Mesendoderm (in vitro differentiated cells): ENCODE measurements around the gene HOXD12.
A peak's percentile ranks its signal among the peaks of the same experiment; 100 is the strongest.

ENCODE experiments used
- DNase-seq: peaks from one replicate; pipeline ENCODE4 v3.0.0; 2013
- H2AK5ac ChIP-seq: 2 replicates; pipeline ENCODE4 v1.6.1; 2013; ENCODE audit warnings: low read length, inconsistent platforms
- H2BK120ac ChIP-seq: 2 replicates; pipeline ENCODE4 v1.6.1; 2013; ENCODE audit warnings: low read depth, mild to moderate bottlenecking, low read length, moderate library complexity, mixed read lengths
- H2BK15ac ChIP-seq: replicated peaks from 2 replicates; pipeline ENCODE4 v1.6.1; 2013; ENCODE audit warnings: low read depth, mild to moderate bottlenecking, moderate library complexity
- H2BK5ac ChIP-seq: 2 replicates; pipeline ENCODE4 v1.6.1; 2013; ENCODE audit warnings: low read length, inconsistent platforms
- H3K18ac ChIP-seq: 2 replicates; pipeline ENCODE4 v1.6.1; 2013; ENCODE audit warnings: mild to moderate bottlenecking, low read length, mixed read lengths
- H3K23ac ChIP-seq: one replicate; pipeline ENCODE4 v1.6.1; 2013; ENCODE audit warnings: low read length
- H3K27ac ChIP-seq: 2 replicates; pipeline ENCODE4 v1.5.1; 2013; ENCODE audit warnings: low read depth, mild to moderate bottlenecking, inconsistent platforms, low read length, moderate library complexity
- H3K27me3 ChIP-seq: 2 replicates; pipeline ENCODE4 v1.6.1; 2013; ENCODE audit warnings: low read length, control low read depth, mild to moderate bottlenecking, inconsistent platforms; ENCODE audit not compliant: insufficient read depth, poor library complexity
- H3K36me3 ChIP-seq: 2 replicates; pipeline ENCODE4 v1.6.1; 2013; ENCODE audit warnings: low read length, inconsistent platforms; ENCODE audit not compliant: control insufficient read depth, insufficient read depth
- H3K4ac ChIP-seq: one replicate; pipeline ENCODE4 v1.6.1; 2013; ENCODE audit warnings: low read depth, mild to moderate bottlenecking, low read length, moderate library complexity
- H3K4me1 ChIP-seq: 2 replicates; pipeline ENCODE4 v1.6.1; 2013; ENCODE audit warnings: low read depth, low read length, inconsistent platforms; ENCODE audit not compliant: control insufficient read depth
- H3K4me2 ChIP-seq: 2 replicates; pipeline ENCODE4 v1.6.1; 2013; ENCODE audit warnings: low read length
- H3K4me3 ChIP-seq: 2 replicates; pipeline ENCODE4 v1.5.1; 2013; ENCODE audit warnings: mild to moderate bottlenecking, low read length
- H3K56ac ChIP-seq: one replicate; pipeline ENCODE4 v1.6.1; 2013; ENCODE audit warnings: low read length
- H3K79me1 ChIP-seq: 2 replicates; pipeline ENCODE4 v1.6.1; 2013; ENCODE audit warnings: low read length, inconsistent platforms
- H3K79me2 ChIP-seq: 2 replicates; pipeline ENCODE4 v1.6.1; 2013; ENCODE audit warnings: mild to moderate bottlenecking, low read length; ENCODE audit not compliant: control insufficient read depth, insufficient read depth
- H3K9ac ChIP-seq: 2 replicates; pipeline ENCODE4 v1.6.1; 2013; ENCODE audit warnings: low read length, inconsistent platforms
- H4K5ac ChIP-seq: one replicate; pipeline ENCODE4 v1.6.1; 2013; ENCODE audit warnings: low read length
- H4K8ac ChIP-seq: one replicate; pipeline ENCODE4 v1.6.1; 2013; ENCODE audit warnings: low read depth, mild to moderate bottlenecking, control low read depth, low read length, moderate library complexity
- WGBS: extraction: QIAGEN DNeasy Blood & Tissue Kit; methylation state at CpG from one replicate; pipeline ENCODE4 v1.1.7; 2013; ENCODE audit warnings: low lambda C conversion rate, missing lambda C conversion rate; ENCODE audit not compliant: insufficient coverage; ENCODE audit errors: extremely low coverage; 5-methylcytosine and 5-hydroxymethylcytosine counted together

HOXD12 gene

GRCh38 chr2:176103194-176103593 lies 3.6 kb downstream of the HOXD12 start:
- no peak overlapping the region for H3K4ac ChIP-seq
- H3K4me1 ChIP-seq: no peaks in the 10 kb centered on the region
- no peak overlapping the region for H3K4me3 ChIP-seq
- no peak overlapping the region for H4K5ac ChIP-seq
- no peak overlapping the region for H3K4me2 ChIP-seq
- no peak for DNase-seq
- H2BK5ac ChIP-seq: no peak overlapping the region
- H3K9ac ChIP-seq: no peak overlapping the region
- H4K8ac ChIP-seq: no peak overlapping the region
- H3K79me1 ChIP-seq: no peaks in the 10 kb centered on the region
- H3K27me3 ChIP-seq: peaks cover 91% of the 10 kb centered on the region
- H3K23ac ChIP-seq: no peak overlapping the region
- H2BK120ac ChIP-seq: no peak overlapping the region
- H3K36me3 ChIP-seq: no peaks in the 10 kb centered on the region
- H3K18ac ChIP-seq: no peak overlapping the region
- H2BK15ac ChIP-seq: no peak overlapping the region
- H3K56ac ChIP-seq: no peak overlapping the region
- no peaks in the 10 kb centered on the region for H3K79me2 ChIP-seq
- no peak overlapping the region for H3K27ac ChIP-seq
- WGBS: no CpG with 5 or more reads among the region's 7 CpGs
- H2AK5ac ChIP-seq: no peak overlapping the region

GRCh38 chr2:176103742-176104315 lies 4.2 kb downstream of the HOXD12 start:
- H2BK5ac ChIP-seq: no peak overlapping the region
- DNase-seq: no peak
- H3K23ac ChIP-seq: no peak overlapping the region
- no peaks in the 10 kb centered on the region for H3K36me3 ChIP-seq
- H3K18ac ChIP-seq: no peak overlapping the region
- H4K8ac ChIP-seq: no peak overlapping the region
- no peak overlapping the region for H3K9ac ChIP-seq
- no peak overlapping the region for H3K56ac ChIP-seq
- H3K79me1 ChIP-seq: no peaks in the 10 kb centered on the region
- no peak overlapping the region for H3K4me2 ChIP-seq
- H2BK15ac ChIP-seq: no peak overlapping the region
- no peak overlapping the region for H3K4ac ChIP-seq
- H3K27me3 ChIP-seq: peaks cover 90% of the 10 kb centered on the region
- H3K27ac ChIP-seq: no peak overlapping the region
- H3K4me1 ChIP-seq: no peaks in the 10 kb centered on the region
- H2BK120ac ChIP-seq: no peak overlapping the region
- H3K79me2 ChIP-seq: no peaks in the 10 kb centered on the region
- no CpG with 5 or more reads among the region's 17 CpGs for WGBS
- no peak overlapping the region for H4K5ac ChIP-seq
- no peak overlapping the region for H2AK5ac ChIP-seq
- H3K4me3 ChIP-seq: no peak overlapping the region

DNA sequence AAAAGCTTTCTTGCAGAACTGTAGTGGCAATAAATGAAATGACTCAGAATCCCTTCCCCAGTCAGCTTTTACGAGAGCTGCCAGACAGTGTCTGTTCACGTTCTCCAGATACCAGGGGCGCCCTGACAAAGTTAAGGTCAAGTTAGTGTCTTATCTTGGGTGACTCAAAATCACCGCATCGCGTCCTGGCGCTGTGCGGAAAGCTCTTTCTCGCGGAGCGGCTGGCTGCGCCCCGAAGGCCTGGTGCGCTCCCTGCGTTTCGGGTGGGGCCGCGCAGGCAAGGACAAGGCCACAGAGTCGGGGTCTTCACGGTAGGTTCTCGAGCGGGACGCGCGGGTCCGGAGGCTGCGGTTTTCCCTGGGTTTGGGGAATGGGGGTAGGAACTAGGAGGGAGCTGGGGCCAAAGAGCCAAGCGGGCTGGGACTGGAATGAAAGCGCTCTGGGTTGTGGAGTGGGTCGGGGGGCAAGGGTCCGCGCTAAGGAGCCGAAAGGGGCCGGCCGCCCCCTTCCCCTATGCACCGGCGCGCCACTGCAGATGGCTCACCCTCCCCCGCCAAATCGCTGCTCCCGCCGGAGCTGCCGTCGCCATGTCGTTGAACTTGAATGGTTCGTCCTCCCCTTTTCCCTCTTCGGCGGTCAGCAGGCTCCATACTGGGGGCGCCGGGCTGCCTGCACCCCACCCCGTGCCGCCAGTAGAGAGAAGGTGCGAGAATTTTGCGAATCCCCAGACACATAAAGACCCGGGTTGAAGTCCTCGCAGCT lies 4.9 kb downstream of the HOXD12 start:
- H2BK5ac ChIP-seq: no peak overlapping the region
- no peak overlapping the region for H3K56ac ChIP-seq
- H3K9ac ChIP-seq: no peak overlapping the region
- no peak overlapping the region for H3K18ac ChIP-seq
- no peaks in the 10 kb centered on the region for H3K4me1 ChIP-seq
- H2BK15ac ChIP-seq: no peak overlapping the region
- H3K4me3 ChIP-seq: no peak overlapping the region
- H4K5ac ChIP-seq: no peak overlapping the region
- DNase-seq: peak; percentile 77
- H3K4ac ChIP-seq: no peak overlapping the region
- WGBS: no CpG with 5 or more reads among the region's 56 CpGs
- H3K79me2 ChIP-seq: no peaks in the 10 kb centered on the region
- no peak overlapping the region for H4K8ac ChIP-seq
- no peaks in the 10 kb centered on the region for H3K36me3 ChIP-seq
- H3K23ac ChIP-seq: peak overlapping the region; percentile 6
- no peaks in the 10 kb centered on the region for H3K79me1 ChIP-seq
- H2AK5ac ChIP-seq: no peak overlapping the region
- peak overlapping the region; percentile 57 for H3K4me2 ChIP-seq
- H2BK120ac ChIP-seq: no peak overlapping the region
- H3K27me3 ChIP-seq: peaks cover 90% of the 10 kb centered on the region
- no peak overlapping the region for H3K27ac ChIP-seq

- Histone ChIP-seq H2BK15ac (no peak overlapping the region), H3K9ac (no peak overlapping the region), H3K4me3 (no peak overlapping the region), H3K23ac (peak overlapping the region; percentile 6), H4K5ac (no peak overlapping the region), H3K79me1 (no peaks in the 10 kb centered on the region), H3K27ac (no peak overlapping the region), H4K8ac (no peak overlapping the region), H3K27me3 (peaks cover 90% of the 10 kb centered on the region), H3K18ac (no peak overlapping the region), H2BK5ac (no peak overlapping the region), H2BK120ac (no peak overlapping the region), H2AK5ac (no peak overlapping the region), H3K4ac (no peak overlapping the region), H3K56ac (no peak overlapping the region), H3K79me2 (no peaks in the 10 kb centered on the region), H3K4me2 (peak overlapping the region; percentile 57), H3K4me1 (no peaks in the 10 kb centered on the region), H3K36me3 (no peaks in the 10 kb centered on the region)
- WGBS: no CpG with 5 or more reads among the region's 25 CpGs
- no peak for DNase-seq
These were observed 5.6 kb downstream of the HOXD12 start for GRCh38 chr2:176105078-176105729.

DNA sequence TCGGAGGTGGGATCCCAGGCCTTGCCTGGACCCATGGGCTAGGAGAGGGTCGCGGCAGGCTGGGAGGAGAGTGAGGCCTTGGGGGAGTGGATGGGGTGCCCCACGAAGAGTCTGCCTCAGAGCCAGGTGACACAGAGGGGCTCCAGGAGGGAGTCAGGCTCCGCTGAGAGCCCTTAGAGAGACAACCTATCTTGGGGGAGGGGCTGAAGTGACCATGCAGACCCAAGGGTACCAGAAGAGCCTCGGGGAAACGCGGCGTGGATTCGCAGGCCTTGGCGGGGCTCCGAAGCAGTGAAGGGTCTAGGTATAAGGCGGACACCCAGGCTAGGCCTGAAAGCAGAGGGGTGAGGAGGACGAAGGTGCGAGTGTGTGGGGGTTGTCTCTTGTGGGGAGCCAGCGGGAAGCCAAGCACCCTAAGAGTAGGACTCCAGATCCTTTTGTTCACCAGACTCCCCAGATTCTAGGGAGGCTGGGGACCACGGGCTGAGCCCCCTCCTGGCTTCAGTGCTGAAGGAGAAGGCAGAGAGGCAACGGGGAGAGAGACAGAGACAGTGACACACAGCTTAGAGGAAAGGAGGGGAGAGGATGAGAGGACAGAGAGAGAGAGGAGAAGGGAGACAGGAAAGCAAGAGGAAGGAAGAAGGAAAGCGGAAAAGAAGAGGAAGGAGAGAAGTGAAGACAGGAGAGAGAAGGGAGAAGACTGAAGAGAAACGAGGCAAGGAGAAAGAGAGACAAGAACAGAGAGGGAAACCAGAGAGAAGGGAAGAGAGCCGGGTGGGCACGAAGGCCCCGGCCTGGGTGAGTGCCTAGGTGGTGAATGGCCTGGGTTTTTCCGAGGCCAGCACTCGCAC lies 6.4 kb downstream of the HOXD12 start:
- Histone ChIP-seq H4K5ac (no peak overlapping the region), H3K4me3 (no peak overlapping the region), H3K79me2 (no peaks in the 10 kb centered on the region), H3K9ac (no peak overlapping the region), H3K23ac (no peak overlapping the region), H3K56ac (no peak overlapping the region), H4K8ac (no peak overlapping the region), H3K4ac (no peak overlapping the region), H2AK5ac (no peak overlapping the region), H3K27me3 (peaks cover 88% of the 10 kb centered on the region), H3K27ac (no peak overlapping the region), H3K79me1 (no peaks in the 10 kb centered on the region), H3K36me3 (no peaks in the 10 kb centered on the region), H2BK15ac (no peak overlapping the region), H3K4me1 (no peaks in the 10 kb centered on the region), H2BK5ac (no peak overlapping the region), H2BK120ac (no peak overlapping the region), H3K4me2 (peak overlapping the region; percentile 18), H3K18ac (no peak overlapping the region)
- WGBS: no CpG with 5 or more reads among the region's 25 CpGs
- no peak for DNase-seq
